AG09319 (cell line): ENCODE measurements around the gene NLRP3.

Experiments used
- DNase-seq: peaks from one replicate; pipeline ENCODE4 v3.0.0-alpha.2; 2010; ENCODE audit warnings: low read depth; ENCODE audit errors: extremely low read depth
- TF ChIP-seq, protein P1 (sequence below): IDR thresholded peaks from 2 replicates; pipeline ENCODE4 v1.5.1; 2011; ENCODE audit warnings: low read depth, mild to moderate bottlenecking, inconsistent platforms, low read length, moderate library complexity

Gene NLRP3

DNA sequence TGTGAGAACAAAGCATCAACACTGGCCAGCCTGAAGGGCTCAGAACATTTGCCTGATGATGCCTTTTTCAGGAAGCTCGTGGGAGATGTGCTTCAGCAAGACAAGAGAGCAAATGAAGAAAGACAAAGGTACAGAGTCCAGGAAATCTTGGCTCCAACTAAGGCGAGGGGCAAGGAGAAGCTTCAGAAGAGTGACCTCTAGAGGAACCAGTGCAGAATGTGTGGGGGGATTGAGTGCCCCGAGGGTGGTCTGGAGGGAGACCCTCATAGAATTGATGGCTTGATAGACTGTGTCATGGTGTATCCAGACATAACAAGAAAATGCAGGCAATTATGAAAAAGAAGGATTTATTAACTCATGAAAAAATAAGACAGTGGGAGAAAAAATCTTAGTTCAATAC, 15.3 kb upstream of the NLRP3 start:
- TF ChIP-seq, protein P1, sequence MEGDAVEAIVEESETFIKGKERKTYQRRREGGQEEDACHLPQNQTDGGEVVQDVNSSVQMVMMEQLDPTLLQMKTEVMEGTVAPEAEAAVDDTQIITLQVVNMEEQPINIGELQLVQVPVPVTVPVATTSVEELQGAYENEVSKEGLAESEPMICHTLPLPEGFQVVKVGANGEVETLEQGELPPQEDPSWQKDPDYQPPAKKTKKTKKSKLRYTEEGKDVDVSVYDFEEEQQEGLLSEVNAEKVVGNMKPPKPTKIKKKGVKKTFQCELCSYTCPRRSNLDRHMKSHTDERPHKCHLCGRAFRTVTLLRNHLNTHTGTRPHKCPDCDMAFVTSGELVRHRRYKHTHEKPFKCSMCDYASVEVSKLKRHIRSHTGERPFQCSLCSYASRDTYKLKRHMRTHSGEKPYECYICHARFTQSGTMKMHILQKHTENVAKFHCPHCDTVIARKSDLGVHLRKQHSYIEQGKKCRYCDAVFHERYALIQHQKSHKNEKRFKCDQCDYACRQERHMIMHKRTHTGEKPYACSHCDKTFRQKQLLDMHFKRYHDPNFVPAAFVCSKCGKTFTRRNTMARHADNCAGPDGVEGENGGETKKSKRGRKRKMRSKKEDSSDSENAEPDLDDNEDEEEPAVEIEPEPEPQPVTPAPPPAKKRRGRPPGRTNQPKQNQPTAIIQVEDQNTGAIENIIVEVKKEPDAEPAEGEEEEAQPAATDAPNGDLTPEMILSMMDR = no peak
- no peak for DNase-seq

DNA sequence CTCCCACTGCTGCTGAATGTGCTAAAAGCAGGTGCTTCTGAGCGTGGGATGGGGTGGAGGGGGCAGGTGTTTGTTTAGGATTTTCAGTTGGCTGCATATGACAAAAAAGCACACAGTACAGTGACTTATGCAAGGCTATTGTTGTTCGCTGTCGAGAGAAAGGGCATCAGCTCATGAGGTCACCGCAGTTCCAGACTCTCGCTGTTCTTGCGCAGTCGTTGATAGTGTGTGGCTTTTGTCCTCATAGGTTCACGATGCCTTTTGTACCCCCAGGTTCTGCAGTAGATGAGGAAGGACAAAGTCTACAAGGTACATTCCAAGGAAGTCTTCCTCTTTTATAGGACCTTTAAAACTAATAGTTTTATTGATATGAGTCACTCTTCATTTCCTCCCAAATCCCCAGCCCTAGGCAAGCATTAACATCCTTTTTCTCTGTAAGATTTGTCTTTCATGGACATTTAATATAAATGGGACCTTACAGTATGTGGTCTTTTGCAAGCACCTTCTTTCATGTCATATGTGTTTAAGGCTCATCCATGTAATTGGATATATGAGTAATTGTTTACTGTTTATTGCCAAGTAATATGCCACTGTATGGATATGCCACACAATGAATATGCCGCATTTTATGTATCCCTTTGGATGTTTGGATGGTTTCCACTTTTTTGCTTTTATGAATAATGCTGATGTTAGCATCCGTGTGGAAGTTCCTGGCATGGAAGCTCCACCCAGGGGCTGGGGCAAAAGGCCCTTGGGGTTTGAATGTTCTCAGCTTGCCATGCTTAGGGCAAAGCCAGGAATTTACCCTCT, 14.5 kb upstream of the NLRP3 start:
- TF ChIP-seq, protein P1 = no peak
- no peak for DNase-seq

DNA sequence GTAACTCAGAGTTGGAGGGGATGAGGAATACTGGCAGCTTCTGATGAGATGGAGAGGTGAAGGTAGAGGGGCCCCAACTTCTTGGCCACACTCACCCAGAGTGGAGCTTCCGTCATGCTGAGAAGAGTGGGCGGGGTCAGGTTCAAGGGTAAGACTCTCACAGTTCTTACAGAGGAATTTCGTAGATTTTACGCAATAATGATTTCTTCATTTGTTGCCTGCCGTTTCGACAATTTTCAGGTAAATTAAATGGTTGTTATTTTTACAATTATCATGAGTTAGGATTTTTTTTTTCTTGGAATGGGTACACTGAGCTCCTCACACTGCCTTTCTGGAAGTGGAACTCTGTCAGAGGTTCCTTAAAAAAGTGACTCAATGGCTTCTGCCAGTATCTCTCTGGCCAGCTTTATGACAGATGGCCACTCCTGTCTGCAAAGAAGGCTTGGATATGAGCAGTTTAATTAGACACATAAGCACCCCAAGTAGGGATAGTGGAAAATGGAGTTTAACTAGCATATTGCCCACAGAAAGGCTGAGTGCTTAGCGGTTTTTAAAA, 13.8 kb upstream of the NLRP3 start:
- DNase-seq = no peak
- TF ChIP-seq, protein P1 = no peak

DNA sequence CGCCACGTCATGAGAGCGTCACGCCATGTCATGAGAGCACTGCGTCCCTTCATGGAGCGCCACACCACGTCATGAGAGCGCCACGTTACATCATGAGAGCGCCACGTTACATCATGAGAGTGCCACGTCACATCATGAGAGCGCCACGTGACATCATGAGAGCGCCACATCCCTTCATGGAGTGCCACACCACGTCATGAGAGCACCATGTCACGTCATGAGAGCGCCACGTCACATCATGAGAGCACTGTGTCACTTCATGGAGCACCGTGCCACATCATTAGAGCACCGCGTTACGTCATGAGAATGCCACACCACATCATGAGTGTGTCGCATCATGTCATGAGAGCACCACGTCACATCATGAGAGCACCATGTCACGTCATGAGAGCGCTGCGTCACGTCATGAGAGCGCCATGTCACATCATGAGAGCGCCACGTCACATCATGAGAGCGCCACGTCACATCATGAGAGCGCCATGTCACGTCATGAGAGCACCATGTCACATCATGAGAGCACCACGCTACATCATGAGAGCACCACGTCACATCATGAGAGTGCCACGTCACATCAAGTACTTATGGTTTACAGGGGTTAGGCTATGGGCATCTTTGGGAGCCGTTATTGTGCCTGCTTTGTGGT, 9.8 kb upstream of the NLRP3 start:
- no peak for DNase-seq
- TF ChIP-seq, protein P1 = no peak

DNA sequence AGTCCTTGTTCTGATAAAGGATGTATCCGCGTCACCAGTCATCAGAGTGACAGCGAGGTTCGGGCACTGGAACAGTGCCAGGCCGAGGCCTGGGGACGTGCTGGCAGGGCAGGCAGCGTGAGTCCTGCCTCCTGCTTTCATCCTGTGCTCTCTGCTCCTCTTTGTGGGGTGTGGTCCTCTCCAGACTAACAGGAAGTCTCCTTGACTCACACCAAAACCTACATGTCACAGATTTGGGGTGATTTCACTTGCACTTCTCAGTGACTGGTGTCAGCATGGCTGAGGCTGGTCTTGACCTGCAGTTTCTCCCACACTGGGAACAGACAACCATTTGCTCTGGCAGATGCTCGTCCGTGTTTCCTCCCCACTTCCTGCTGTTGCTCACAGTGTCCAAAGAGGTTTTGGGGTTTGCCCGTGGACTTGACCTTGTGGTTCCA, 8.8 kb upstream of the NLRP3 start:
- TF ChIP-seq, protein P1 = no peak
- DNase-seq = no peak

DNA sequence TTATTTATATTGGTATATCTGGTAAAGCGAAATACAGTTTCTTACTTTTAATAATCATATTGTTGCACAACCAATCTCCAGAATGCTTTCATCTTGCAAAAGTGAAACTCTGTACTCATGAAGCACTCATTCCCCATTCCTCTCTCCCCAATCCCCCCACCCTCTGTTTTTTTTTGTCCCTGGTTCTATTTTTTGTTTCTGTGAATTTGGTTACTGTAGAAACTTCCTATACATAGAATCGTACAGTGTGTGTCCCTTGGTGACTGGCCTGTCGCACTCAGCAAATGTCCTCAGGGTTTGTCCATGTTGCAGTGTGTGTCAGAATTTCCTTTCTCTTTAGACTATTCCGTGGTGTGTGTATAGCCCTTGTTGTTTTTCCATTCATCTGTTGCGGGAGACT, 7.9 kb upstream of the NLRP3 start:
- TF ChIP-seq, protein P1 = no peak
- DNase-seq = no peak
